ENCODE data around the gene ABCA13.

GRCh38 chr7:48280100-48280499 lies 108.8 kb downstream of the ABCA13 start:
- no peak for TF ChIP-seq CTCF (conservative IDR thresholded peaks at IDR 0.05; ENCODE audit: low read length)
- TF ChIP-seq EZH2phosphoT487 (IDR thresholded peaks at IDR 0.05; ENCODE audit: borderline replicate concordance), result no peak

Data from Loucy (cell line).